CD14-positive monocyte (primary cell): ENCODE results near the gene CHN1. TPM values are rescaled to one million over a fixed set of nuclear protein-coding genes. Genes with fewer than 3 reads are reported as not detected.

Source experiments
- DNase-seq, 3 donors: peaks; one replicate each; pipeline ENCODE4 v3.0.0-alpha.2; 2011 to 2022
- H2AFZ ChIP-seq: 2 replicates; pipeline ENCODE4 v1.6.0; 2012; ENCODE audit warnings: mild to moderate bottlenecking, low read depth, low read length, inconsistent platforms; ENCODE audit not compliant: insufficient read depth, poor library complexity, severe bottlenecking
- H3K27ac ChIP-seq, 2 donors: 1 replicate in 1 of 2; 2 replicates in 1 of 2; pipeline ENCODE4 v1.5.1; 2012 to 2013; ENCODE audit warnings: low read length in 2 of 2, control low read depth in 1 of 2, inconsistent platforms in 1 of 2, low read depth in 1 of 2, mild to moderate bottlenecking in 1 of 2
- H3K27me3 ChIP-seq, 2 donors: one replicate each; pipeline versions ENCODE4 v1.6.0 to v1.6.1; 2011 to 2013; ENCODE audit warnings: low read length in 2 of 2; ENCODE audit not compliant: control insufficient read depth in 2 of 2, insufficient read depth in 2 of 2
- H3K36me3 ChIP-seq, 2 donors: replicated peaks in 1 of 2; 1 replicate in 1 of 2; 2 replicates in 1 of 2; pipeline versions ENCODE4 v1.5.1 to v1.6.1; 2012 to 2013; ENCODE audit warnings: low read length in 2 of 2, control low read depth in 1 of 2, inconsistent platforms in 1 of 2, mild to moderate bottlenecking in 1 of 2; ENCODE audit not compliant: insufficient read depth in 2 of 2, control insufficient read depth in 1 of 2
- H3K4me1 ChIP-seq, 2 donors: 1 replicate in 1 of 2; 2 replicates in 1 of 2; pipeline versions ENCODE4 v1.5.1 to v1.6.1; 2012 to 2013; ENCODE audit warnings: low read length in 2 of 2, control low read depth in 1 of 2, inconsistent platforms in 1 of 2, mild to moderate bottlenecking in 1 of 2, moderate library complexity in 1 of 2; ENCODE audit not compliant: insufficient read depth in 2 of 2, control insufficient read depth in 1 of 2
- H3K4me2 ChIP-seq: replicated peaks from 2 replicates; pipeline ENCODE3; 2012; ENCODE audit warnings: low read length, moderate library complexity, mild to moderate bottlenecking; ENCODE audit not compliant: poor library complexity, severe bottlenecking; ENCODE audit errors: extremely low read depth
- H3K4me3 ChIP-seq, 3 experiments: fragments of 200-600 bp in 1 of 3; sonication (generic) in 1 of 3; replicated peaks in 1 of 3; 1 replicate in 2 of 3; 2 replicates in 1 of 3; pipeline ENCODE4 v1.5.1; 2011 to 2013; ENCODE audit warnings: low read length in 3 of 3, mild to moderate bottlenecking in 3 of 3, control low read depth in 2 of 3, low read depth in 2 of 3, inconsistent platforms in 1 of 3, moderate library complexity in 1 of 3
- H3K79me2 ChIP-seq: 2 replicates; pipeline ENCODE4 v1.6.0; 2012; ENCODE audit warnings: mild to moderate bottlenecking, control low read depth, inconsistent platforms, low read length, moderate library complexity; ENCODE audit not compliant: insufficient read depth
- H3K9ac ChIP-seq: 2 replicates; pipeline ENCODE4 v1.6.0; 2017; ENCODE audit warnings: low read length, mild to moderate bottlenecking; ENCODE audit not compliant: insufficient read depth, poor library complexity, severe bottlenecking
- H3K9me3 ChIP-seq, 2 donors: replicated peaks in 1 of 2; 1 replicate in 1 of 2; 2 replicates in 1 of 2; pipeline versions ENCODE4 v1.5.1 to v1.6.1; 2012 to 2013; ENCODE audit warnings: low read length in 2 of 2, control low read depth in 1 of 2; ENCODE audit not compliant: control insufficient read depth in 1 of 2, insufficient read depth in 1 of 2
- H4K20me1 ChIP-seq: 2 replicates; pipeline ENCODE4 v1.6.0; 2012; ENCODE audit warnings: mild to moderate bottlenecking, low read length, control low read depth, moderate library complexity; ENCODE audit not compliant: insufficient read depth
- H3K27ac Mint-ChIP-seq, 7 donors: one replicate each; pipeline ENCODE4 v1.8.0; 2020; ENCODE audit warnings: mild to moderate bottlenecking in 7 of 7, mixed read lengths in 7 of 7, moderate library complexity in 6 of 7, inconsistent platforms in 2 of 7
- H3K27me3 Mint-ChIP-seq, 3 donors: one replicate each; pipeline ENCODE4 v1.8.0; 2021 to 2022; ENCODE audit warnings: low read depth in 3 of 3, mild to moderate bottlenecking in 3 of 3, mixed read lengths in 3 of 3, moderate library complexity in 3 of 3, inconsistent platforms in 1 of 3
- H3K36me3 Mint-ChIP-seq, 2 donors: one replicate each; pipeline ENCODE4 v1.8.0; 2020; ENCODE audit warnings: mixed read lengths in 2 of 2, inconsistent platforms in 1 of 2, mild to moderate bottlenecking in 1 of 2
- H3K4me1 Mint-ChIP-seq: one replicate; pipeline ENCODE4 v1.8.0; 2020; ENCODE audit warnings: mild to moderate bottlenecking, mixed read lengths
- H3K4me3 Mint-ChIP-seq, 2 donors: one replicate each; pipeline ENCODE4 v1.8.0; 2020; ENCODE audit warnings: mild to moderate bottlenecking in 2 of 2, mixed read lengths in 2 of 2, moderate library complexity in 1 of 2
- H3K9me3 Mint-ChIP-seq, 7 donors: one replicate each; pipeline ENCODE4 v1.8.0; 2020 to 2022; ENCODE audit warnings: mixed read lengths in 7 of 7, mild to moderate bottlenecking in 6 of 7, moderate library complexity in 6 of 7, inconsistent platforms in 2 of 7
- WGBS: methylation state at CpG from one replicate; pipeline ENCODE4 v1.1.5; 2013; ENCODE audit warnings: missing lambda C conversion rate; ENCODE audit not compliant: insufficient coverage; 5-methylcytosine and 5-hydroxymethylcytosine counted together
- intact Hi-C, 2 donors: fragments of 100-400 bp; cut with micrococcal nuclease; formaldehyde crosslinking; loops; one replicate each; pipeline versions ENCODE4 v1.15.0 to v1.15.1; 2023
- polyA plus RNA-seq, 3 donors: library from polyadenylated mRNA; depleted of rRNA in 1 of 3; unstranded in 2 of 3; stranded (reverse) in 1 of 3; fragments of 300-500 nt in 2 of 3; fragments of >200 nt in 1 of 3; fragmentation: Illumina TruSeq in 2 of 3; gene quantifications; 1 replicate in 2 of 3; 2 replicates in 1 of 3; pipeline ENCODE4 v1.2.3, GENCODE V29; 2012 to 2021
- TF ChIP-seq, protein P1 (sequence below): fragments of 200-600 bp; IDR thresholded peaks from one replicate; pipeline ENCODE4 v1.8.0; 2022; ENCODE audit warnings: antibody characterized with exemption, mild to moderate bottlenecking

The CHN1 gene
- polyA plus RNA-seq, 3 donors, result 0.36 TPM; not detected in 2

DNA sequence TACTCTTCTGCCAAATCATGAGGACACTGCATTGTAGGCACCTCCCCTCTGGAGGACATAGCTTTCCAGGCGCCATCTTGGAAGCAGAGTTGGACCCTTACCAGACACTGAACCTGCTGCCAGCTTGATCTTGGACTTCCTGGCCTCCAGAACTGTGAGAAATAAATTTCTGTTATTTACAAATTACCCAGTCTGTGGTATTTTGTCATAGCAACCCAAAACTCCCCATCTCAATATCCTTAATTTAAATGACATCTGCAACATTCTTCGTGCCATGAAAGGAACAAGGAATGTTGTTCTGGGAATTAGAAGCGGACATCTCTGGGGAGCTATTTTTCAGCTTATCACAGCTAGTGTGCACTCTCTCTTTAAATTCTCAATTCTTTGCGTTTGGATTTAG, 183.6 kb downstream of the CHN1 start:
- Mint-ChIP-seq H3K4me3 (no peak overlapping the region), H3K27me3 (peaks cover 0 to 3% (median 2%) of the 10 kb centered on the region in 3 donors), H3K36me3 (no peaks in the 10 kb centered on the region), H3K4me1 (no peaks in the 10 kb centered on the region), H3K9me3 (peaks cover 0 to 7% (median 0%) of the 10 kb centered on the region in 7 donors), H3K27ac (no peak overlapping the region)
- no peak overlapping the region for H3K27ac ChIP-seq
- H4K20me1 ChIP-seq, result no peaks in the 10 kb centered on the region
- no peaks in the 10 kb centered on the region for H3K79me2 ChIP-seq
- no peak for DNase-seq
- WGBS, result 100% methylated on average over 1 of the region's 4 CpGs
- no peak overlapping the region for H3K9ac ChIP-seq
- H3K36me3 ChIP-seq, result no peaks in the 10 kb centered on the region
- no peaks in the 10 kb centered on the region for H3K4me1 ChIP-seq
- intact Hi-C loops, result no loop called here
- H3K4me2 ChIP-seq, result no peak overlapping the region
- no peak overlapping the region for H2AFZ ChIP-seq
- no peak overlapping the region for H3K4me3 ChIP-seq
- H3K27me3 ChIP-seq, result no peaks in the 10 kb centered on the region
- TF ChIP-seq, protein P1, sequence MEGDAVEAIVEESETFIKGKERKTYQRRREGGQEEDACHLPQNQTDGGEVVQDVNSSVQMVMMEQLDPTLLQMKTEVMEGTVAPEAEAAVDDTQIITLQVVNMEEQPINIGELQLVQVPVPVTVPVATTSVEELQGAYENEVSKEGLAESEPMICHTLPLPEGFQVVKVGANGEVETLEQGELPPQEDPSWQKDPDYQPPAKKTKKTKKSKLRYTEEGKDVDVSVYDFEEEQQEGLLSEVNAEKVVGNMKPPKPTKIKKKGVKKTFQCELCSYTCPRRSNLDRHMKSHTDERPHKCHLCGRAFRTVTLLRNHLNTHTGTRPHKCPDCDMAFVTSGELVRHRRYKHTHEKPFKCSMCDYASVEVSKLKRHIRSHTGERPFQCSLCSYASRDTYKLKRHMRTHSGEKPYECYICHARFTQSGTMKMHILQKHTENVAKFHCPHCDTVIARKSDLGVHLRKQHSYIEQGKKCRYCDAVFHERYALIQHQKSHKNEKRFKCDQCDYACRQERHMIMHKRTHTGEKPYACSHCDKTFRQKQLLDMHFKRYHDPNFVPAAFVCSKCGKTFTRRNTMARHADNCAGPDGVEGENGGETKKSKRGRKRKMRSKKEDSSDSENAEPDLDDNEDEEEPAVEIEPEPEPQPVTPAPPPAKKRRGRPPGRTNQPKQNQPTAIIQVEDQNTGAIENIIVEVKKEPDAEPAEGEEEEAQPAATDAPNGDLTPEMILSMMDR, result no peak
- no peaks in the 10 kb centered on the region for H3K9me3 ChIP-seq

DNA sequence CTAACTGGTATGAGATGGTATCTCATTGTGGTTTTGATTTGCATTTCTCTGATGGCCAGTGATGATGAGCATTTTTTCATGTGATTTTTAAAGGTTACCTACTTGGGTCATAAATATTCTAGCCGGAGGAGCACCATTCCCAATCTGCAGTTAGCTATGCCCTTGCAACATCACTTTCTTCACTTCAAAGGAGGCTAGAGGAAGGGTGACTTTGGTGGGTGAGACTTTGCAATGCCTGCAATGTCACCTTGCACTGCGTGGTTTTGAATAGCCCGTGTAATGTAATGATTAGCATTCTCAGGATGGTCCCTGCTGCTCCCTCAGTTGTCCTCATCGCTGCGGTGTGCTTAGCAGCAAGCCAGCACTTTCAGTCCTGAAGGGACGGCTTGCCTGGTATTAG, 184.8 kb downstream of the CHN1 start:
- H3K4me3 Mint-ChIP-seq, result no peak overlapping the region

More for the DNA sequence above, 184.8 kb downstream of the CHN1 start:
- no peak overlapping the region for H2AFZ ChIP-seq
- TF ChIP-seq, protein P1, result no peak
- no peaks in the 10 kb centered on the region for H3K27me3 ChIP-seq
- Mint-ChIP-seq H3K27ac (peak overlapping the region in 1 of 7 donors; percentile 45), H3K4me1 (no peaks in the 10 kb centered on the region), H3K27me3 (peaks cover 2 to 5% (median 3%) of the 10 kb centered on the region in 3 donors), H3K36me3 (no peaks in the 10 kb centered on the region), H3K9me3 (peaks cover 0 to 7% (median 0%) of the 10 kb centered on the region in 7 donors)
- intact Hi-C loops, result no loop called here
- no peak for DNase-seq
- no peaks in the 10 kb centered on the region for H3K79me2 ChIP-seq
- H3K27ac ChIP-seq, result no peak overlapping the region
- no peak overlapping the region for H3K9ac ChIP-seq
- WGBS, result 100% methylated on average over 2 of the region's 6 CpGs
- H3K4me2 ChIP-seq, result no peak overlapping the region
- no peaks in the 10 kb centered on the region for H3K4me1 ChIP-seq
- no peak overlapping the region for H3K4me3 ChIP-seq
- H3K9me3 ChIP-seq, result no peaks in the 10 kb centered on the region
- H4K20me1 ChIP-seq, result no peaks in the 10 kb centered on the region
- no peaks in the 10 kb centered on the region for H3K36me3 ChIP-seq
